Measurements from ENCODE around the gene PNPLA6.

GRCh38 chr19:7513809-7514642, 21.5 kb upstream of the PNPLA6 start:
- TF ChIP-seq EZH2 (IDR thresholded peaks at IDR 0.05; ENCODE audit: borderline replicate concordance, control insufficient read depth, low read depth, low read length) (no peak), ZNF274 (IDR thresholded peaks at IDR 0.05; ENCODE audit: insufficient read depth, insufficient read length) (no peak)

Data from GM12878 (cell line).